ENCODE measurements around the gene RNPEPL1.

The RNPEPL1 gene

DNA sequence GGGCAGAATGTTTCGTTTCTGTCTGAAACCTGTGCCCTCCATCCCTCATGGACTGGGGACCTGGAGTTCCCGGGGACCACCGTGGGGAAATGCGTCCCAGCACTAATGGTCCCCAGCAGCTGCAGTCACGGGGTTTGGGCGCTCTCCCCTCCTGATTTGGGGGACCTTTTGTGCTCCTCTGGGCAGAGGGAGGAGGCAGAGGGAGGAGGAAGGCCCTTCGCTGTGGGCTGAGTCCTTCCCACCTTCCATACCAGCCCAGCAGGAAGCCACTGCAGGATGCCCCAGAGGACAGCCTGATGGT lies 60.2 kb downstream of the RNPEPL1 start:
- DNase-seq: no peak

DNA sequence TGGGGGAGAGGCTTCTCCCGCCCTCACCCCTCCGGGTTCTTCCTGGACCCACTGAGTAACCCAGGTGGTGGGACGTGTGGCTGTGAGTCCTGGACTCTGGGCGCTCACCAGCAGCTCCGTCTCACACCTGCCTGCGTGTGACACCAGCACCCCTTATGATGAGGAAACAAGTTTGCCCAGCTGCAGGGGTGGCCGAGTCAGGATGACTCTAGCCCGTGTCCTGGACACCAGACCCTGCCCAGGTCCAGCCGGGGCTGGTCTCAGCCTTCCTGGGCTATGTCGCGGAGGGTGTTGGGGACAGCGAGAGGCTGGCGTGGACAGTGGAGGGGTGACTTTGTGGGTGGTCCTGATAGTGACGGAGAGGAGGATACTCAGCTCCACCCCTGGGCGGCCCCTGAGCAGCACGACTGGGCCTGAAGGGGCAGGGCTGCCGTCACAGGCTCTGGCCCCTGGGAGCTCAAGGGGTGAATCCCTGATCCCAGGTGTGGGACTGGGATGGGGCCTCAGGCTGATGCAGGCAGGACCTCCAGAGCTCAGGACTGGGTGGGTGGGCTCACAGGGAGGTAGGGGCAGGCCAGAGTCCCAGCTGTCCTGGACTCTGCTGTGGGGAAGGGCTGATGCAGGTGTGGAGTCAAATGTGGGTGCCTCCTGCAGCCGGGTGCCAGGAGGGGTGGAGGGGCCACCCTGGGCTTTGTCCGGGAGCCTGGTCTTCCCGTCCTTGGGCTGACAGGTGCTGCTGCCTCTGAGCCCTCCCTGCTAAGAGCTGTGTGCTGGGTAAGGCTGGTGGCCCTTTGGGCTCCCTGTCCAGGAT lies 60.7 kb downstream of the RNPEPL1 start:
- no peak for DNase-seq

GRCh38 chr2:240629619-240629967 lies 61.3 kb downstream of the RNPEPL1 start:
- no peak for DNase-seq

DNA sequence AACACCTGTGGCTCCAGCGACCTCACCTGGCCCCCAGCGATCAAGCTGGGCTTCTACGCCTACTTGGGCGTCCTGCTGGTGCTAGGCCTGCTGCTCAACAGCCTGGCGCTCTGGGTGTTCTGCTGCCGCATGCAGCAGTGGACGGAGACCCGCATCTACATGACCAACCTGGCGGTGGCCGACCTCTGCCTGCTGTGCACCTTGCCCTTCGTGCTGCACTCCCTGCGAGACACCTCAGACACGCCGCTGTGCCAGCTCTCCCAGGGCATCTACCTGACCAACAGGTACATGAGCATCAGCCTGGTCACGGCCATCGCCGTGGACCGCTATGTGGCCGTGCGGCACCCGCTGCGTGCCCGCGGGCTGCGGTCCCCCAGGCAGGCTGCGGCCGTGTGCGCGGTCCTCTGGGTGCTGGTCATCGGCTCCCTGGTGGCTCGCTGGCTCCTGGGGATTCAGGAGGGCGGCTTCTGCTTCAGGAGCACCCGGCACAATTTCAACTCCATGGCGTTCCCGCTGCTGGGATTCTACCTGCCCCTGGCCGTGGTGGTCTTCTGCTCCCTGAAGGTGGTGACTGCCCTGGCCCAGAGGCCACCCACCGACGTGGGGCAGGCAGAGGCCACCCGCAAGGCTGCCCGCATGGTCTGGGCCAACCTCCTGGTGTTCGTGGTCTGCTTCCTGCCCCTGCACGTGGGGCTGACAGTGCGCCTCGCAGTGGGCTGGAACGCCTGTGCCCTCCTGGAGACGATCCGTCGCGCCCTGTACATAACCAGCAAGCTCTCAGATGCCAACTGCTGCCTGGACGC lies 61.9 kb downstream of the RNPEPL1 start:
- DNase-seq: no peak

Data from stimulated activated CD4-positive, alpha-beta T cell treated with anti-CD3 and anti-CD28 coated beads, Interleukin-2, amount 100 ng/mL, for 48 hours (primary cell).